LNCAP (cell line): Measurements from ENCODE around the gene PSMD6.

ENCODE experiments used
- TF ChIP-seq, protein P1 (sequence below): fragments of 450-650 bp; IDR thresholded peaks from 2 replicates; pipeline ENCODE4 v1.5.1; 2017; ENCODE audit warnings: mild to moderate bottlenecking

Gene PSMD6

GRCh38 chr3:64053581-64053980 lies 30.3 kb upstream of the PSMD6 start:
- TF ChIP-seq, protein P1, sequence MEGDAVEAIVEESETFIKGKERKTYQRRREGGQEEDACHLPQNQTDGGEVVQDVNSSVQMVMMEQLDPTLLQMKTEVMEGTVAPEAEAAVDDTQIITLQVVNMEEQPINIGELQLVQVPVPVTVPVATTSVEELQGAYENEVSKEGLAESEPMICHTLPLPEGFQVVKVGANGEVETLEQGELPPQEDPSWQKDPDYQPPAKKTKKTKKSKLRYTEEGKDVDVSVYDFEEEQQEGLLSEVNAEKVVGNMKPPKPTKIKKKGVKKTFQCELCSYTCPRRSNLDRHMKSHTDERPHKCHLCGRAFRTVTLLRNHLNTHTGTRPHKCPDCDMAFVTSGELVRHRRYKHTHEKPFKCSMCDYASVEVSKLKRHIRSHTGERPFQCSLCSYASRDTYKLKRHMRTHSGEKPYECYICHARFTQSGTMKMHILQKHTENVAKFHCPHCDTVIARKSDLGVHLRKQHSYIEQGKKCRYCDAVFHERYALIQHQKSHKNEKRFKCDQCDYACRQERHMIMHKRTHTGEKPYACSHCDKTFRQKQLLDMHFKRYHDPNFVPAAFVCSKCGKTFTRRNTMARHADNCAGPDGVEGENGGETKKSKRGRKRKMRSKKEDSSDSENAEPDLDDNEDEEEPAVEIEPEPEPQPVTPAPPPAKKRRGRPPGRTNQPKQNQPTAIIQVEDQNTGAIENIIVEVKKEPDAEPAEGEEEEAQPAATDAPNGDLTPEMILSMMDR = no peak

DNA sequence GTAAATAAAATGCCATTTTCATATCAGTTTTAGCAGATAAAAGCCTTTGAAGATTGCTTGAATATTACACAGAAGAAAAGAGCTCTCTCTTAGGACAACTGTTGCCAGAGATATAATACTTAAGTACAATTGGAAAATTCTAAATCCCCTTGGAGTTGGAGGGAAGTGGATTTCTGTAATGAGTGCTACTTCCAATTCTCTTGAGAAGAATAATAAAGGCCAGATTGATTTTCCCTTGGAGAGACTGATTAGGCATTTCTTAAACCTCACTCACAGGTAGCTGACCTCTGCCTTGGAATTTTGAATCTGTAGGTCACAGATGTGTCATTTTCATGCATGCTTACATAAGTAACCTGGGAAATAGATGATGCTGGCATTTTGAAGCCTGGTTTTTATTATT lies 29.8 kb upstream of the PSMD6 start:
- TF ChIP-seq, protein P1 = no peak

- TF ChIP-seq, protein P1 = no peak
Observed at GRCh38 chr3:64049832-64050231, 26.5 kb upstream of the PSMD6 start.

DNA sequence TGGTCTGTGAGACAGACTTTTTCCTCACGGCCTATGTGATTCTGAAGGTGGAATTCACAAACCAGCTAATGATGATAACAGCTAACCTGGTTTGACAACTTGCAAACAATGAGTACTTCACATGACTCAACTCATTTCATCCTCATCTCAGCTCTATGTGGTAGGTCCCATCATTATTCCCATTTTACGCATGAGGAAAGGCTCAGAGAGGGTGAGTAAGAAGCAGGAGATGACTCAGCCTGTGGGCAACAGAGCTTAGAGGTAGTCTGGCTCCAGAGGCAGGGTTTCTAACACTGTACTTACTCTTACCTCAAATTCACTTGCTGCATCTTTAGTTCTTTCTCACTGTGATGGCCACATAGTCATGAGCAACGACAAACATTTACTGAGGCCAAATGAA lies 25.8 kb upstream of the PSMD6 start:
- TF ChIP-seq, protein P1 = no peak

- TF ChIP-seq, protein P1 = no peak
Observed at GRCh38 chr3:64048631-64049061, 25.4 kb upstream of the PSMD6 start.

DNA sequence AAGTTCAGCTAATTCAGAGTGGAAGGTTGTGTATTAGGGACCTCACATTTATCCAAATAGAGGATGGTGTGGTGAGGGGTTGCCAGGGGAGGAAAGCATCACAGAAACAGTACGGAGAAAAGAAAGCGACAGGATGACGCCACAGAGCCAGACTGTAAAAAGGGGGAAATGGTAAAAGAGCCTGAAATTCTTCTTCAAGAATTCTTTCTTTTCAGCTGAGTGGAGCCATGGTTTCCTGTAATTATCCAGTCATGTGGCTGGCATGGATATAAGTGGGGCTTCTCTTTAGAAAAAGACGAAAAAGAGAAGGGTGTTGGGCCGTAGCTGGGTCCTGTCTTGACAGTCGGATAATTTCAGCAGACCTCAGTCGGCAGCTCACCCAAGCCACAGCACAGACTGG lies 24.5 kb upstream of the PSMD6 start:
- TF ChIP-seq, protein P1 = no peak

GRCh38 chr3:64046996-64047594 lies 23.8 kb upstream of the PSMD6 start:
- TF ChIP-seq, protein P1 = no peak

GRCh38 chr3:64046592-64046991 lies 23.3 kb upstream of the PSMD6 start:
- TF ChIP-seq, protein P1 = no peak
